ENCODE results near the gene ULK1. TPM values are rescaled to one million over a fixed set of nuclear protein-coding genes. Genes with fewer than 3 reads are reported as not detected.
A peak's percentile ranks its signal among the peaks of the same experiment; 100 is the strongest.

The ULK1 gene
- total and polyA plus RNA-seq, 2 experiments from 2014 or later: 8.4 to 33.8 TPM

DNA sequence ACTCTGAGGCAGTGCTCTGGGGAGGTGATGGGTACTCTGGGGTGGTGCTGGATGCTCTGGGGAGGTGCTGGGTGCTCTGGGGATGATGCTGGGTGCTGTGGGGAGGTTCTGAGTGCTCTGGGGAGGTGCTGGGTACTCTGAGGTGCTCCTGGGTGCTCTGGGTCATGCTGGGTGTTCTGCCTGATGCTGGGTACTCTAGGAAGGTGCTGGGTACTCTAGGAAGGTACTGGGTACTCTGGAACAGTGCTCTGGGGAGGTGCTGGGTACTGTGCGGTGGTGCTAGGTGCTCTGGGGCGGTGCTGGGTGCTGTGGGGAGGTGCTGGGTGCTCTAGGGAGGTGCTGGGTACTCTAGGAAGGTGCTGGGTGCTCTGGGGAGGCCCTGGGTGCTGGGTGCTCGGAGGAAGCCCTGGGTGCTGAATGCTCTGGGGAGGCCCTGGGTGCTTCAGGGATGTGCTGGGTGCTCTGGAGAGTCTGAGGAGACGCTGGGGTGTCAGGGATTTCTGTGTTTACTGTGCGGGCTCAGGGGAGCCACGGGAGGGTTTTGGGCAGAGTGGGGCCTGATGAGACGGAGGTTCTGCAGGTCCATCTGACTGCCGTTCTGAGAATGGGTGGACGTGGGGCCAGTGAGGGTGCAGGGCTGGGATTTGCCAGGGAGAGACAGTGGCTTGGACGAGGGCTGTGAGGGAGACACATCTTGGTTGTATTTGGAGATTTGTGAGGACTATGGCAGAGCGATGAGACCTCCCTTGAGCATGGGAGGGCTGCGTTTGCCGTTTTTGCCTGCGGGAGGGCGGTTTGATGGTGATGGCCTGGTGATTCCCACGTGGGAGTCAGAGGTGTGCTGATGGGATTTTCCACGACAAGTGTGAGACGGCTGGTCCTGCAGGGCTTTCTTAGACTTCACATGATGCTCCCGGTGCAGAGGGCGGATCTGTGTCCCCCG lies 36.2 kb upstream of the ULK1 start:
- ATAC-seq (no peak), DNase-seq (ENCODE audit: low spot score) (no peak)
- H3K4me1 Mint-ChIP-seq: peaks cover 36% of the 10 kb centered on the region
- Histone ChIP-seq H3K79me2 (replicated peaks; ENCODE audit: insufficient read depth) (no peaks in the 10 kb centered on the region), H3K36me3 (ENCODE audit: insufficient read depth) (no peaks in the 10 kb centered on the region), H4K20me1 (replicated peaks; ENCODE audit: insufficient read depth) (no peaks in the 10 kb centered on the region), H3K9me2 (ENCODE audit: insufficient read depth) (no peaks in the 10 kb centered on the region), H3F3A (replicated peaks; ENCODE audit: low read depth) (peaks cover 31% of the 10 kb centered on the region), H3K4me2 (no peak overlapping the region), H3K27ac (ENCODE audit: low read depth) (no peak overlapping the region), H3K4me3 (no peak overlapping the region), H3K4me1 (ENCODE audit: insufficient read depth) (peaks cover 13% of the 10 kb centered on the region), H3K27me3 (ENCODE audit: insufficient read depth) (no peaks in the 10 kb centered on the region), H2AFZ (peak overlapping the region; percentile 10; the same call in 1 of the 2 replicates)
- peak overlapping the region; percentile 45; the same call in 1 of the 2 replicates for H3K27ac Mint-ChIP-seq
- H3K4me3 Mint-ChIP-seq: no peak overlapping the region
- TF ChIP-seq EZH2phosphoT487 (IDR thresholded peaks at IDR 0.05; ENCODE audit: unreplicated experiment) (no peak), REST (IDR thresholded peaks at IDR 0.05; ENCODE audit: unreplicated experiment) (no peak), NANOG (IDR thresholded peaks at IDR 0.05; ENCODE audit: borderline replicate concordance) (no peak), CREB1 (CRISPR knock-in tag; IDR thresholded peaks at IDR 0.05; ENCODE audit: low read depth) (no peak), STAT1 (IDR thresholded peaks at IDR 0.05; ENCODE audit: unreplicated experiment) (no peak)
- TF ChIP-seq, protein P1, sequence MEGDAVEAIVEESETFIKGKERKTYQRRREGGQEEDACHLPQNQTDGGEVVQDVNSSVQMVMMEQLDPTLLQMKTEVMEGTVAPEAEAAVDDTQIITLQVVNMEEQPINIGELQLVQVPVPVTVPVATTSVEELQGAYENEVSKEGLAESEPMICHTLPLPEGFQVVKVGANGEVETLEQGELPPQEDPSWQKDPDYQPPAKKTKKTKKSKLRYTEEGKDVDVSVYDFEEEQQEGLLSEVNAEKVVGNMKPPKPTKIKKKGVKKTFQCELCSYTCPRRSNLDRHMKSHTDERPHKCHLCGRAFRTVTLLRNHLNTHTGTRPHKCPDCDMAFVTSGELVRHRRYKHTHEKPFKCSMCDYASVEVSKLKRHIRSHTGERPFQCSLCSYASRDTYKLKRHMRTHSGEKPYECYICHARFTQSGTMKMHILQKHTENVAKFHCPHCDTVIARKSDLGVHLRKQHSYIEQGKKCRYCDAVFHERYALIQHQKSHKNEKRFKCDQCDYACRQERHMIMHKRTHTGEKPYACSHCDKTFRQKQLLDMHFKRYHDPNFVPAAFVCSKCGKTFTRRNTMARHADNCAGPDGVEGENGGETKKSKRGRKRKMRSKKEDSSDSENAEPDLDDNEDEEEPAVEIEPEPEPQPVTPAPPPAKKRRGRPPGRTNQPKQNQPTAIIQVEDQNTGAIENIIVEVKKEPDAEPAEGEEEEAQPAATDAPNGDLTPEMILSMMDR (conservative IDR thresholded peaks at IDR 0.05; ENCODE audit: low read depth in 2 of 2): no peak
- TF ChIP-seq, protein P2, sequence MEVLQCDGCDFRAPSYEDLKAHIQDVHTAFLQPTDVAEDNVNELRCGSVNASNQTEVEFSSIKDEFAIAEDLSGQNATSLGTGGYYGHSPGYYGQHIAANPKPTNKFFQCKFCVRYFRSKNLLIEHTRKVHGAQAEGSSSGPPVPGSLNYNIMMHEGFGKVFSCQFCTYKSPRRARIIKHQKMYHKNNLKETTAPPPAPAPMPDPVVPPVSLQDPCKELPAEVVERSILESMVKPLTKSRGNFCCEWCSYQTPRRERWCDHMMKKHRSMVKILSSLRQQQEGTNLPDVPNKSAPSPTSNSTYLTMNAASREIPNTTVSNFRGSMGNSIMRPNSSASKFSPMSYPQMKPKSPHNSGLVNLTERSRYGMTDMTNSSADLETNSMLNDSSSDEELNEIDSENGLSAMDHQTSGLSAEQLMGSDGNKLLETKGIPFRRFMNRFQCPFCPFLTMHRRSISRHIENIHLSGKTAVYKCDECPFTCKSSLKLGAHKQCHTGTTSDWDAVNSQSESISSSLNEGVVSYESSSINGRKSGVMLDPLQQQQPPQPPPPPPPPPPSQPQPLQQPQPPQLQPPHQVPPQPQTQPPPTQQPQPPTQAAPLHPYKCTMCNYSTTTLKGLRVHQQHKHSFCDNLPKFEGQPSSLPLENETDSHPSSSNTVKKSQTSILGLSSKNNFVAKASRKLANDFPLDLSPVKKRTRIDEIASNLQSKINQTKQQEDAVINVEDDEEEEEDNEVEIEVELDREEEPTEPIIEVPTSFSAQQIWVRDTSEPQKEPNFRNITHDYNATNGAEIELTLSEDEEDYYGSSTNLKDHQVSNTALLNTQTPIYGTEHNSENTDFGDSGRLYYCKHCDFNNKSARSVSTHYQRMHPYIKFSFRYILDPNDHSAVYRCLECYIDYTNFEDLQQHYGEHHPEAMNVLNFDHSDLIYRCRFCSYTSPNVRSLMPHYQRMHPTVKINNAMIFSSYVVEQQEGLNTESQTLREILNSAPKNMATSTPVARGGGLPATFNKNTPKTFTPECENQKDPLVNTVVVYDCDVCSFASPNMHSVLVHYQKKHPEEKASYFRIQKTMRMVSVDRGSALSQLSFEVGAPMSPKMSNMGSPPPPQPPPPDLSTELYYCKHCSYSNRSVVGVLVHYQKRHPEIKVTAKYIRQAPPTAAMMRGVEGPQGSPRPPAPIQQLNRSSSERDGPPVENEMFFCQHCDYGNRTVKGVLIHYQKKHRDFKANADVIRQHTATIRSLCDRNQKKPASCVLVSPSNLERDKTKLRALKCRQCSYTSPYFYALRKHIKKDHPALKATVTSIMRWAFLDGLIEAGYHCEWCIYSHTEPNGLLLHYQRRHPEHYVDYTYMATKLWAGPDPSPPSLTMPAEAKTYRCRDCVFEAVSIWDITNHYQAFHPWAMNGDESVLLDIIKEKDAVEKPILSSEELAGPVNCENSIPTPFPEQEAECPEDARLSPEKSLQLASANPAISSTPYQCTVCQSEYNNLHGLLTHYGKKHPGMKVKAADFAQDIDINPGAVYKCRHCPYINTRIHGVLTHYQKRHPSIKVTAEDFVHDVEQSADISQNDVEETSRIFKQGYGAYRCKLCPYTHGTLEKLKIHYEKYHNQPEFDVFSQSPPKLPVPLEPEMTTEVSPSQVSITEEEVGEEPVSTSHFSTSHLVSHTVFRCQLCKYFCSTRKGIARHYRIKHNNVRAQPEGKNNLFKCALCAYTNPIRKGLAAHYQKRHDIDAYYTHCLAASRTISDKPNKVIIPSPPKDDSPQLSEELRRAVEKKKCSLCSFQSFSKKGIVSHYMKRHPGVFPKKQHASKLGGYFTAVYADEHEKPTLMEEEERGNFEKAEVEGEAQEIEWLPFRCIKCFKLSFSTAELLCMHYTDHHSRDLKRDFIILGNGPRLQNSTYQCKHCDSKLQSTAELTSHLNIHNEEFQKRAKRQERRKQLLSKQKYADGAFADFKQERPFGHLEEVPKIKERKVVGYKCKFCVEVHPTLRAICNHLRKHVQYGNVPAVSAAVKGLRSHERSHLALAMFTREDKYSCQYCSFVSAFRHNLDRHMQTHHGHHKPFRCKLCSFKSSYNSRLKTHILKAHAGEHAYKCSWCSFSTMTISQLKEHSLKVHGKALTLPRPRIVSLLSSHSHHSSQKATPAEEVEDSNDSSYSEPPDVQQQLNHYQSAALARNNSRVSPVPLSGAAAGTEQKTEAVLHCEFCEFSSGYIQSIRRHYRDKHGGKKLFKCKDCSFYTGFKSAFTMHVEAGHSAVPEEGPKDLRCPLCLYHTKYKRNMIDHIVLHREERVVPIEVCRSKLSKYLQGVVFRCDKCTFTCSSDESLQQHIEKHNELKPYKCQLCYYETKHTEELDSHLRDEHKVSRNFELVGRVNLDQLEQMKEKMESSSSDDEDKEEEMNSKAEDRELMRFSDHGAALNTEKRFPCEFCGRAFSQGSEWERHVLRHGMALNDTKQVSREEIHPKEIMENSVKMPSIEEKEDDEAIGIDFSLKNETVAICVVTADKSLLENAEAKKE (CRISPR knock-in tag; IDR thresholded peaks at IDR 0.05): no peak
- peaks cover 4% of the 10 kb centered on the region; the same call in 1 of the 3 replicates for H3K36me3 Mint-ChIP-seq (ENCODE audit: low read depth)
- peaks cover 6% of the 10 kb centered on the region; the same call in 1 of the 3 replicates for H3K9me3 Mint-ChIP-seq
- H3K27me3 Mint-ChIP-seq (ENCODE audit: insufficient read depth, low read depth, poor library complexity): peaks cover 51% of the 10 kb centered on the region
